CD14-positive monocyte (primary cell): ENCODE measurements around the gene MYO7B. TPM values are rescaled to one million over a fixed set of nuclear protein-coding genes. Genes with fewer than 3 reads are reported as not detected.

Experiments used
- DNase-seq, 3 donors: peaks; one replicate each; pipeline ENCODE4 v3.0.0-alpha.2; 2011 to 2022
- H2AFZ ChIP-seq: 2 replicates; pipeline ENCODE4 v1.6.0; 2012; ENCODE audit warnings: mild to moderate bottlenecking, low read depth, low read length, inconsistent platforms; ENCODE audit not compliant: insufficient read depth, poor library complexity, severe bottlenecking
- H3K27ac ChIP-seq, 2 donors: 1 replicate in 1 of 2; 2 replicates in 1 of 2; pipeline ENCODE4 v1.5.1; 2012 to 2013; ENCODE audit warnings: low read length in 2 of 2, control low read depth in 1 of 2, inconsistent platforms in 1 of 2, low read depth in 1 of 2, mild to moderate bottlenecking in 1 of 2
- H3K27me3 ChIP-seq, 2 donors: one replicate each; pipeline versions ENCODE4 v1.6.0 to v1.6.1; 2011 to 2013; ENCODE audit warnings: low read length in 2 of 2; ENCODE audit not compliant: control insufficient read depth in 2 of 2, insufficient read depth in 2 of 2
- H3K36me3 ChIP-seq, 2 donors: replicated peaks in 1 of 2; 1 replicate in 1 of 2; 2 replicates in 1 of 2; pipeline versions ENCODE4 v1.5.1 to v1.6.1; 2012 to 2013; ENCODE audit warnings: low read length in 2 of 2, control low read depth in 1 of 2, inconsistent platforms in 1 of 2, mild to moderate bottlenecking in 1 of 2; ENCODE audit not compliant: insufficient read depth in 2 of 2, control insufficient read depth in 1 of 2
- H3K4me1 ChIP-seq, 2 donors: 1 replicate in 1 of 2; 2 replicates in 1 of 2; pipeline versions ENCODE4 v1.5.1 to v1.6.1; 2012 to 2013; ENCODE audit warnings: low read length in 2 of 2, control low read depth in 1 of 2, inconsistent platforms in 1 of 2, mild to moderate bottlenecking in 1 of 2, moderate library complexity in 1 of 2; ENCODE audit not compliant: insufficient read depth in 2 of 2, control insufficient read depth in 1 of 2
- H3K4me2 ChIP-seq: replicated peaks from 2 replicates; pipeline ENCODE3; 2012; ENCODE audit warnings: low read length, moderate library complexity, mild to moderate bottlenecking; ENCODE audit not compliant: poor library complexity, severe bottlenecking; ENCODE audit errors: extremely low read depth
- H3K4me3 ChIP-seq, 3 experiments: fragments of 200-600 bp in 1 of 3; sonication (generic) in 1 of 3; replicated peaks in 1 of 3; 1 replicate in 2 of 3; 2 replicates in 1 of 3; pipeline ENCODE4 v1.5.1; 2011 to 2013; ENCODE audit warnings: low read length in 3 of 3, mild to moderate bottlenecking in 3 of 3, control low read depth in 2 of 3, low read depth in 2 of 3, inconsistent platforms in 1 of 3, moderate library complexity in 1 of 3
- H3K79me2 ChIP-seq: 2 replicates; pipeline ENCODE4 v1.6.0; 2012; ENCODE audit warnings: mild to moderate bottlenecking, control low read depth, inconsistent platforms, low read length, moderate library complexity; ENCODE audit not compliant: insufficient read depth
- H3K9ac ChIP-seq: 2 replicates; pipeline ENCODE4 v1.6.0; 2017; ENCODE audit warnings: low read length, mild to moderate bottlenecking; ENCODE audit not compliant: insufficient read depth, poor library complexity, severe bottlenecking
- H3K9me3 ChIP-seq, 2 donors: replicated peaks in 1 of 2; 1 replicate in 1 of 2; 2 replicates in 1 of 2; pipeline versions ENCODE4 v1.5.1 to v1.6.1; 2012 to 2013; ENCODE audit warnings: low read length in 2 of 2, control low read depth in 1 of 2; ENCODE audit not compliant: control insufficient read depth in 1 of 2, insufficient read depth in 1 of 2
- H4K20me1 ChIP-seq: 2 replicates; pipeline ENCODE4 v1.6.0; 2012; ENCODE audit warnings: mild to moderate bottlenecking, low read length, control low read depth, moderate library complexity; ENCODE audit not compliant: insufficient read depth
- H3K27ac Mint-ChIP-seq, 7 donors: one replicate each; pipeline ENCODE4 v1.8.0; 2020; ENCODE audit warnings: mild to moderate bottlenecking in 7 of 7, mixed read lengths in 7 of 7, moderate library complexity in 6 of 7, inconsistent platforms in 2 of 7
- H3K27me3 Mint-ChIP-seq, 3 donors: one replicate each; pipeline ENCODE4 v1.8.0; 2021 to 2022; ENCODE audit warnings: low read depth in 3 of 3, mild to moderate bottlenecking in 3 of 3, mixed read lengths in 3 of 3, moderate library complexity in 3 of 3, inconsistent platforms in 1 of 3
- H3K36me3 Mint-ChIP-seq, 2 donors: one replicate each; pipeline ENCODE4 v1.8.0; 2020; ENCODE audit warnings: mixed read lengths in 2 of 2, inconsistent platforms in 1 of 2, mild to moderate bottlenecking in 1 of 2
- H3K4me1 Mint-ChIP-seq: one replicate; pipeline ENCODE4 v1.8.0; 2020; ENCODE audit warnings: mild to moderate bottlenecking, mixed read lengths
- H3K4me3 Mint-ChIP-seq, 2 donors: one replicate each; pipeline ENCODE4 v1.8.0; 2020; ENCODE audit warnings: mild to moderate bottlenecking in 2 of 2, mixed read lengths in 2 of 2, moderate library complexity in 1 of 2
- H3K9me3 Mint-ChIP-seq, 7 donors: one replicate each; pipeline ENCODE4 v1.8.0; 2020 to 2022; ENCODE audit warnings: mixed read lengths in 7 of 7, mild to moderate bottlenecking in 6 of 7, moderate library complexity in 6 of 7, inconsistent platforms in 2 of 7
- WGBS: methylation state at CpG from one replicate; pipeline ENCODE4 v1.1.5; 2013; ENCODE audit warnings: missing lambda C conversion rate; ENCODE audit not compliant: insufficient coverage; 5-methylcytosine and 5-hydroxymethylcytosine counted together
- intact Hi-C, 2 donors: fragments of 100-400 bp; cut with micrococcal nuclease; formaldehyde crosslinking; loops; one replicate each; pipeline versions ENCODE4 v1.15.0 to v1.15.1; 2023
- polyA plus RNA-seq, 3 donors: library from polyadenylated mRNA; depleted of rRNA in 1 of 3; unstranded in 2 of 3; stranded (reverse) in 1 of 3; fragments of 300-500 nt in 2 of 3; fragments of >200 nt in 1 of 3; fragmentation: Illumina TruSeq in 2 of 3; gene quantifications; 1 replicate in 2 of 3; 2 replicates in 1 of 3; pipeline ENCODE4 v1.2.3, GENCODE V29; 2012 to 2021
- TF ChIP-seq, protein P1 (sequence below): fragments of 200-600 bp; IDR thresholded peaks from one replicate; pipeline ENCODE4 v1.8.0; 2022; ENCODE audit warnings: antibody characterized with exemption, mild to moderate bottlenecking

MYO7B gene
- polyA plus RNA-seq, 3 donors: 7.3 to 9.8 (median 9.0) TPM

GRCh38 chr2:127614731-127615130 lies 79.2 kb downstream of the MYO7B start:
- H3K27me3 Mint-ChIP-seq: peaks cover 1 to 7% (median 2%) of the 10 kb centered on the region in 3 donors
- no peak overlapping the region for H3K27ac Mint-ChIP-seq
- peaks cover 16 to 29% (median 24%) of the 10 kb centered on the region in 7 donors for H3K9me3 Mint-ChIP-seq
- no peaks in the 10 kb centered on the region for H3K4me1 ChIP-seq
- H3K9ac ChIP-seq: no peak overlapping the region
- H3K79me2 ChIP-seq: no peaks in the 10 kb centered on the region
- H3K4me1 Mint-ChIP-seq: peaks cover 6% of the 10 kb centered on the region
- no peak overlapping the region for H3K4me2 ChIP-seq
- H3K4me3 ChIP-seq: no peak overlapping the region
- TF ChIP-seq, protein P1, sequence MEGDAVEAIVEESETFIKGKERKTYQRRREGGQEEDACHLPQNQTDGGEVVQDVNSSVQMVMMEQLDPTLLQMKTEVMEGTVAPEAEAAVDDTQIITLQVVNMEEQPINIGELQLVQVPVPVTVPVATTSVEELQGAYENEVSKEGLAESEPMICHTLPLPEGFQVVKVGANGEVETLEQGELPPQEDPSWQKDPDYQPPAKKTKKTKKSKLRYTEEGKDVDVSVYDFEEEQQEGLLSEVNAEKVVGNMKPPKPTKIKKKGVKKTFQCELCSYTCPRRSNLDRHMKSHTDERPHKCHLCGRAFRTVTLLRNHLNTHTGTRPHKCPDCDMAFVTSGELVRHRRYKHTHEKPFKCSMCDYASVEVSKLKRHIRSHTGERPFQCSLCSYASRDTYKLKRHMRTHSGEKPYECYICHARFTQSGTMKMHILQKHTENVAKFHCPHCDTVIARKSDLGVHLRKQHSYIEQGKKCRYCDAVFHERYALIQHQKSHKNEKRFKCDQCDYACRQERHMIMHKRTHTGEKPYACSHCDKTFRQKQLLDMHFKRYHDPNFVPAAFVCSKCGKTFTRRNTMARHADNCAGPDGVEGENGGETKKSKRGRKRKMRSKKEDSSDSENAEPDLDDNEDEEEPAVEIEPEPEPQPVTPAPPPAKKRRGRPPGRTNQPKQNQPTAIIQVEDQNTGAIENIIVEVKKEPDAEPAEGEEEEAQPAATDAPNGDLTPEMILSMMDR: no peak
- H3K4me3 Mint-ChIP-seq: no peak overlapping the region
- no peaks in the 10 kb centered on the region for H3K36me3 ChIP-seq
- intact Hi-C loops: no loop called here
- no peak overlapping the region for H2AFZ ChIP-seq
- H3K27me3 ChIP-seq: no peaks in the 10 kb centered on the region
- H3K9me3 ChIP-seq: peaks cover 6 to 25% of the 10 kb centered on the region in 2 donors
- 95% methylated on average over 3 of the region's 3 CpGs for WGBS
- peaks cover 0 to 11% of the 10 kb centered on the region in 2 donors for H3K36me3 Mint-ChIP-seq
- no peak overlapping the region for H3K27ac ChIP-seq
- no peak for DNase-seq
- no peaks in the 10 kb centered on the region for H4K20me1 ChIP-seq

DNA sequence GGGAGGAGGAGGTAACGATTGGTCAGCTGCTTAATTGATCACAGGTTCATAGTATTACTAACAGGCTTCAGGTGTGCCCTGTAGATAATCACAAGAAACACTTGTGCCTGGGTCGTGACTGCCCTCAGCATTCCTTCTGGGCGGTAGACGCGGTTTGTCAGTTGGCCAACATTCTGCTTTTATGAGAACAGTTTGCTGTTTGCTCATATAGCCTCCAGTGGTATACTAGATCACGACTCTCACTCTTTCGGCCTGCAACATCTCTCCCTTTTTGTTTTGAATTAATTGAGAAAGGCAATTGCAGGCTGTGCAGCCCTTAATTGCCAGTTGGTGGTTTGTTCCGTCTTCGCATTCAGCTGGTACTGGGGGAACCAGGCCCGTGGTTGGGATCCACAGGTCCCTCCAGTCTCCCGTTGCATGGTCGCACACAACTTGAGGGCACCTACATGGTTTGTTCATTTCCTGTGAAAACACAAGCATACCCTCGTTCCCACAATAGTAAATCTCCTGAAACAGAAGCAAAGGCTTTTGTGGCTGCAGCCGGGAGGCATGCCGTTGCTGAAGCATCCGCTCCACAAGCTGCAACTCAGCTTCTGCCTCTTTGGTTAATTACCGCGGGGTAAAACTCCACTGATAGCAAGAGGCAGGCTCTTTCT lies 80.2 kb downstream of the MYO7B start:
- peak overlapping the region in 1 of 7 donors; percentile 30 for H3K27ac Mint-ChIP-seq
- H3K4me1 ChIP-seq: no peaks in the 10 kb centered on the region
- TF ChIP-seq, protein P1: no peak
- no peaks in the 10 kb centered on the region for H3K79me2 ChIP-seq
- peaks cover 6 to 25% of the 10 kb centered on the region in 2 donors for H3K9me3 ChIP-seq
- H4K20me1 ChIP-seq: no peaks in the 10 kb centered on the region
- no peak for DNase-seq
- H3K9me3 Mint-ChIP-seq: peaks cover 16 to 28% (median 22%) of the 10 kb centered on the region in 7 donors
- H3K4me2 ChIP-seq: no peak overlapping the region
- H3K27me3 Mint-ChIP-seq: peaks cover 1 to 7% (median 2%) of the 10 kb centered on the region in 3 donors
- H3K4me3 Mint-ChIP-seq: no peak overlapping the region
- 27% methylated on average over 17 of the region's 18 CpGs for WGBS
- H3K27ac ChIP-seq: no peak overlapping the region
- H3K36me3 ChIP-seq: no peaks in the 10 kb centered on the region
- H3K4me3 ChIP-seq: no peak overlapping the region
- peaks cover 0 to 11% of the 10 kb centered on the region in 2 donors for H3K36me3 Mint-ChIP-seq
- H3K9ac ChIP-seq: no peak overlapping the region
- no peaks in the 10 kb centered on the region for H3K27me3 ChIP-seq
- H2AFZ ChIP-seq: peak overlapping the region; percentile 46
- peaks cover 6% of the 10 kb centered on the region for H3K4me1 Mint-ChIP-seq
- intact Hi-C loops: no loop called here
